Heart right ventricle (tissue), 16 donors: ENCODE data around the gene ASCC1. TPM values are rescaled to one million over a fixed set of nuclear protein-coding genes. Genes with fewer than 3 reads are reported as not detected.
A peak's percentile ranks its signal among the peaks of the same experiment; 100 is the strongest.

Source experiments
- ATAC-seq, 8 donors: fragments of 200-7000 bp; cut with Tn5 transposase; one replicate each; pipeline ENCODE4 v1.9.1; 2020; ENCODE audit warnings: mild to moderate bottlenecking in 8 of 8, moderate library complexity in 8 of 8, moderate number of reproducible peaks in 1 of 8
- DNase-seq, 2 donors: peaks; one replicate each; pipeline ENCODE4 v3.0.0-alpha.2; 2020
- H3K27ac ChIP-seq, 10 donors: fragments of 200-600 bp; sonication (generic) in 2 of 10; one replicate each; pipeline versions ENCODE4 v1.5.0 to v1.8.0; 2020 to 2022; ENCODE audit warnings: mild to moderate bottlenecking in 3 of 10
- H3K27me3 ChIP-seq, 7 donors: fragments of 200-600 bp; one replicate each; pipeline ENCODE4 v1.8.0; 2021 to 2022; ENCODE audit warnings: mild to moderate bottlenecking in 2 of 7
- H3K36me3 ChIP-seq, 9 donors: fragments of 200-600 bp; sonication (generic) in 1 of 9; one replicate each; pipeline versions ENCODE4 v1.5.0 to v1.8.0; 2020 to 2022; ENCODE audit warnings: mild to moderate bottlenecking in 2 of 9
- H3K4me1 ChIP-seq, 9 donors: fragments of 200-600 bp; sonication (generic) in 1 of 9; one replicate each; pipeline versions ENCODE4 v1.5.0 to v1.8.0; 2020 to 2022; ENCODE audit warnings: mild to moderate bottlenecking in 4 of 9
- H3K4me3 ChIP-seq, 10 donors: fragments of 200-600 bp; sonication (generic) in 2 of 10; one replicate each; pipeline versions ENCODE4 v1.5.0 to v1.8.0; 2020 to 2022; ENCODE audit warnings: mild to moderate bottlenecking in 7 of 10, moderate library complexity in 2 of 10
- H3K9me3 ChIP-seq, 11 donors: fragments of 200-600 bp in 10 of 11; sonication (generic) in 2 of 11; one replicate each; pipeline versions ENCODE4 v1.5.0 to v1.8.0; 2013 to 2022; ENCODE audit warnings: mild to moderate bottlenecking in 2 of 11, control low read depth in 1 of 11, moderate library complexity in 1 of 11
- WGBS, 2 donors: extraction: QIAGEN DNeasy Blood & Tissue Kit; methylation state at CpG; one replicate each; pipeline ENCODE4 v1.1.7; 2013; ENCODE audit warnings: inconsistent platforms in 1 of 2; 5-methylcytosine and 5-hydroxymethylcytosine counted together
- intact Hi-C, 10 donors: fragments of 100-400 bp; cut with DNase I; formaldehyde crosslinking; loops; one replicate each; pipeline versions ENCODE4 v1.11.1 to v1.14.2; 2022
- polyA plus RNA-seq, 2 donors: library from polyadenylated mRNA; stranded (reverse); fragments of 200-250 nt; gene quantifications; one replicate each; pipeline ENCODE4 v1.2.3, GENCODE V29; 2013
- total RNA-seq, 10 donors: library from RNA; stranded (reverse); fragmentation: NEBNext Ultra II Directional in 3 of 10; extraction: Animal tissue kit (Norgen Biotek cat#: 25700) in 3 of 10; gene quantifications; one replicate each; pipeline versions ENCODE4 v1.2.1 to v1.2.4, GENCODE V29; 2021 to 2023
- TF ChIP-seq, protein P1 (sequence below), 9 donors: fragments of 200-600 bp; sonication (generic) in 2 of 9; IDR thresholded peaks; one replicate each; pipeline versions ENCODE4 v1.5.0 to v1.8.0; 2021 to 2022; ENCODE audit warnings: antibody characterized with exemption in 9 of 9, mild to moderate bottlenecking in 5 of 9, moderate library complexity in 1 of 9
- donor health status: Arrhythmogenic right ventricular cardiomyopathy.
- donor health status: ischemic (EF 13 %, LVEDD 7.1; RV severe dilation, severe dysfunction).
- donor health status: healthy with polysubstance abuse.
- donor health status: DM: no; HTN: yes; CAD: no.
- donor health status: DM: no; HTN: no; CAD: no.
- donor health status: ischemic (EF 25% LVEDD 6.9; RV normal size, moderate dysfunction).
- donor health status: ischemic (EF 25% LVEDD 5.7; RV mildly dilated, moderate dysfunction).
- donor health status: healthy.
- donor health status: DM: yes; HTN: yes; CAD: no.
- donor health status: Ischemic cardiomyopathy.
- donor health status: ischemic (EF 35%, LVEDD 5.7; RV mildly dilated, moderate dysfunction).
- donor health status: nonischemic (EF 11% LVEDD 7.7; RV severe dilation, severe dysfunction).
- donor health status: DM: yes; HTN: yes; CAD: no.
- donor health status: PGD.
- donor health status: ischemic (EF 29% LVEDD 5.4; RV normal size, mild dysfunction).
- donor health status: nonischemic (EF 23%, LVEDD 6.1; RV moderate dilation, normal function).

The ASCC1 gene
- total and polyA plus RNA-seq, 12 donors = 8.4 to 40.5 (median 33.0) TPM

GRCh38 chr10:72092171-72092924 lies 123.7 kb downstream of the ASCC1 start:
- H3K27ac ChIP-seq = no peak overlapping the region
- DNase-seq = no peak
- WGBS, 2 donors = 95 to 96% methylated on average over 8 of the region's 8 CpGs
- no peak overlapping the region for H3K4me3 ChIP-seq
- TF ChIP-seq, protein P1, sequence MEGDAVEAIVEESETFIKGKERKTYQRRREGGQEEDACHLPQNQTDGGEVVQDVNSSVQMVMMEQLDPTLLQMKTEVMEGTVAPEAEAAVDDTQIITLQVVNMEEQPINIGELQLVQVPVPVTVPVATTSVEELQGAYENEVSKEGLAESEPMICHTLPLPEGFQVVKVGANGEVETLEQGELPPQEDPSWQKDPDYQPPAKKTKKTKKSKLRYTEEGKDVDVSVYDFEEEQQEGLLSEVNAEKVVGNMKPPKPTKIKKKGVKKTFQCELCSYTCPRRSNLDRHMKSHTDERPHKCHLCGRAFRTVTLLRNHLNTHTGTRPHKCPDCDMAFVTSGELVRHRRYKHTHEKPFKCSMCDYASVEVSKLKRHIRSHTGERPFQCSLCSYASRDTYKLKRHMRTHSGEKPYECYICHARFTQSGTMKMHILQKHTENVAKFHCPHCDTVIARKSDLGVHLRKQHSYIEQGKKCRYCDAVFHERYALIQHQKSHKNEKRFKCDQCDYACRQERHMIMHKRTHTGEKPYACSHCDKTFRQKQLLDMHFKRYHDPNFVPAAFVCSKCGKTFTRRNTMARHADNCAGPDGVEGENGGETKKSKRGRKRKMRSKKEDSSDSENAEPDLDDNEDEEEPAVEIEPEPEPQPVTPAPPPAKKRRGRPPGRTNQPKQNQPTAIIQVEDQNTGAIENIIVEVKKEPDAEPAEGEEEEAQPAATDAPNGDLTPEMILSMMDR (IDR thresholded peaks at IDR 0.05) = no peak
- no peaks in the 10 kb centered on the region for H3K9me3 ChIP-seq
- ATAC-seq = no peak
- H3K4me1 ChIP-seq = peaks cover 14 to 42% (median 29%) of the 10 kb centered on the region in 9 donors
- H3K36me3 ChIP-seq = peaks cover 0 to 34% (median 6%) of the 10 kb centered on the region in 9 donors
- intact Hi-C loops = no loop called here
- H3K27me3 ChIP-seq = peaks cover 5 to 31% (median 17%) of the 10 kb centered on the region in 7 donors

- H3K27ac ChIP-seq = peak overlapping the region in 3 of 10 donors; percentile 11 to 61 (median 54)
- ATAC-seq (no peak), DNase-seq (no peak)
- H3K9me3 ChIP-seq = no peaks in the 10 kb centered on the region
- peaks cover 13 to 41% (median 37%) of the 10 kb centered on the region in 9 donors for H3K4me1 ChIP-seq
- peaks cover 5 to 32% (median 19%) of the 10 kb centered on the region in 7 donors for H3K27me3 ChIP-seq
- no peak overlapping the region for H3K4me3 ChIP-seq
- intact Hi-C loops = no loop called here
- TF ChIP-seq, protein P1 (IDR thresholded peaks at IDR 0.05) = no peak
- 96 to 100% methylated on average over 3 of the region's 3 CpGs for WGBS, 2 donors
- H3K36me3 ChIP-seq = peaks cover 0 to 14% (median 0%) of the 10 kb centered on the region in 9 donors
Measured at GRCh38 chr10:72090326-72090725, 125.8 kb downstream of the ASCC1 start.

DNA sequence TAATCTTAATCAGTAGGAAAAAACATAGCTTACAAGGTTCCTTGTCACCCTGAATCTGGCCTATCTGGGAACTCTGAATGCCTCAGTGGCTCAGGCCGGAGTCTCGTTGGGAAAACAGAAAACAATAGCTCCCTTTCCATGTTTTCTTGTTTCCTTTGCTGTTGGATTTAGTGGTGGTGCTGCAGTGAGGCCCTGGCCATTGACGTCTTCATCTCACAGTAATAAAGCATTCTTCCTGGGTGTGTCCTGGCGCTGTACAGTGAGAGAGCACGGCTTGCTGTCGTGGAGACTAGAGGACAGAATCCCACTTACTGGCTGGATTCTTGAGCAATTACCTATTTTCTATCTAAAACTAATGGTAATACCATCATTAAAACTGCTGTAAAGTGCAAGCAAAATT lies 126.5 kb downstream of the ASCC1 start:
- Histone ChIP-seq H3K4me1 (peaks cover 13 to 41% (median 37%) of the 10 kb centered on the region in 9 donors), H3K9me3 (no peaks in the 10 kb centered on the region), H3K27me3 (peaks cover 5 to 32% (median 19%) of the 10 kb centered on the region in 7 donors), H3K36me3 (peaks cover 0 to 12% (median 0%) of the 10 kb centered on the region in 9 donors), H3K4me3 (no peak overlapping the region), H3K27ac (peak overlapping the region in 7 of 10 donors; percentile 11 to 88 (median 54))
- ATAC-seq (peak in 5 of 8 donors; percentile 18 to 70 (median 60)), DNase-seq (no peak)
- intact Hi-C loops = no loop called here
- 55 to 62% methylated on average over 6 of the region's 6 CpGs for WGBS, 2 donors
- TF ChIP-seq, protein P1 (IDR thresholded peaks at IDR 0.05) = no peak

DNA sequence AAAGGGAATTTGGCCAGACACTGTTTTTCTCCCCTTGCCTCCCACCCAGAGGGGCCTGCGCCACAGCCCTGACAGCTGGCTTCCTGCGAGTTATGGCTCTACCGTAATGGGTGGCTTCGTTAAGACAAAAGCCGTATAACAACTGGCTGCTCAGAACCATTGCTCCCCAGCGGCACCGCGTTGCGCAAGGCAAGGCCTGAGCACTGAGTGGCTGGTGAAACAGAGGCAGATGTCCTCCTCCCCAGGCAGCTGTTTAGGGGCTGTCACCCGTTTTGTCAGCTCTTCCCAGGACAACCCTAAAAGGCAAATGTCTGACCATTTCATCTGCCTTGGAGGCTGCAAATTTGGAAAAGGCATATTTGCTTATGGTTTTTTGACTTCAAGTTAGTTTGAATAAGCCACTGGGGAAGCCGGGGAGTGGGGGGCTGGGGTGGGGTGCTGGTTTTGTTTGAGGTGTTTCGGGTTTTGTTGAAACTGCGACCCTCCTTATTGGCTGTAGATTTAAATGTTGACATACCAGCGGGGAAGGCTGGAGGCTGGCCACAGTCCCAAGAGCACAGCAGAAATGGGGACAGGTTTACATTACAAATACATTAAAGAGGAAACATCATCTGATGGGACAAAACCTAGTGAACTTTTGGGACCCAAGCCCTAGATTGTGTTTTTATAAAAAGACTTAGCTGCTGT lies 127.0 kb downstream of the ASCC1 start:
- H3K27ac ChIP-seq = peak overlapping the region in 7 of 10 donors; percentile 17 to 88 (median 56)

More for the DNA sequence above, 127.0 kb downstream of the ASCC1 start:
- ATAC-seq (peak in 5 of 8 donors; percentile 9 to 37 (median 28)), DNase-seq (peak in 1 of 2 donors; percentile 59)
- H3K4me3 ChIP-seq = peak overlapping the region in 7 of 10 donors; percentile 54 to 67 (median 59)
- 67 to 74% methylated on average over 14 of the region's 14 CpGs for WGBS, 2 donors
- peaks cover 13 to 41% (median 37%) of the 10 kb centered on the region in 9 donors for H3K4me1 ChIP-seq
- TF ChIP-seq, protein P1 (IDR thresholded peaks at IDR 0.05) = no peak
- intact Hi-C loops = loop anchor here in 1 of 10 donors (1.0 kb wide), 1 partner anchor 49 kb away; no protein-coding TSS in a partner anchor
- H3K9me3 ChIP-seq = no peaks in the 10 kb centered on the region
- peaks cover 5 to 32% (median 19%) of the 10 kb centered on the region in 7 donors for H3K27me3 ChIP-seq
- H3K36me3 ChIP-seq = peaks cover 0 to 8% (median 0%) of the 10 kb centered on the region in 9 donors
